Upper lobe of right lung (tissue), 1 donor: ENCODE measurements around the gene SLC35A5. TPM values are rescaled to one million over a fixed set of nuclear protein-coding genes. Genes with fewer than 3 reads are reported as not detected.

Experiments used
- ATAC-seq: fragments of 200-7000 bp; cut with Tn5 transposase; one replicate; pipeline ENCODE4 v1.9.1; 2020; ENCODE audit warnings: mild to moderate bottlenecking, moderate library complexity
- DNase-seq: peaks from one replicate; pipeline ENCODE4 v3.0.0-alpha.2; 2020
- H3K27ac ChIP-seq: fragments of 200-600 bp; one replicate; pipeline ENCODE4 v1.8.0; 2022
- H3K27me3 ChIP-seq: fragments of 200-600 bp; one replicate; pipeline ENCODE4 v1.8.0; 2022; ENCODE audit warnings: mild to moderate bottlenecking
- H3K36me3 ChIP-seq: fragments of 200-600 bp; one replicate; pipeline ENCODE4 v1.8.0; 2022
- H3K4me1 ChIP-seq: fragments of 200-600 bp; one replicate; pipeline ENCODE4 v1.8.0; 2022
- H3K4me3 ChIP-seq: fragments of 200-600 bp; one replicate; pipeline ENCODE4 v1.8.0; 2022; ENCODE audit warnings: mild to moderate bottlenecking
- H3K9me3 ChIP-seq: fragments of 200-600 bp; one replicate; pipeline ENCODE4 v1.8.0; 2022
- intact Hi-C: fragments of 100-400 bp; cut with DNase I; formaldehyde crosslinking; loops from one replicate; pipeline ENCODE4 v1.11.0; 2022
- total RNA-seq: library from RNA; stranded (reverse); fragmentation: NEBNext Ultra II Directional; extraction: Animal tissue kit (Norgen Biotek cat#: 25700); gene quantifications from one replicate; pipeline ENCODE4 v1.2.1, GENCODE V29; 2021
- TF ChIP-seq, protein P1 (sequence below): fragments of 200-600 bp; IDR thresholded peaks from one replicate; pipeline ENCODE4 v1.8.0; 2022; ENCODE audit warnings: antibody characterized with exemption
- donor health status: DM: no; HTN: yes; CAD: no; lungs with severe emphysema.

Gene SLC35A5
- total RNA-seq, 1 donor from 2014 or later = 40.5 TPM

DNA sequence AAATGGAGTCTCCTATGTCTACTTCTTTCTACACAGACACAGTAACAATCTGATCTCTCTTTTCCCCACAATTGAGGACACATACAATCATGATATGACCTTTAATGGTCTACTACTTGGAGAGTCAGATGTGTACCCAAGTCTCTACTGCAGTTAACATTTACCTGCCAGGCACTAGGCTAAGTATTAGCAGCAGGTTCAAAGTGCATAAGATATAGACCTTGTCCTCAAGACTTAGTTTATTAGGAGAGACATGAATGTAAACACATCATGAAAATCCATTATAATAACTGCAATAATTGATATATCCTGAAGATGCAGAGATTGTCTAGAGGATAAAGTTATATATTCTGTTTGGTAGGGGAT is 3.1 kb downstream of the SLC35A5 start:
- H3K4me1 ChIP-seq = peaks cover 17% of the 10 kb centered on the region
- H3K9me3 ChIP-seq = no peaks in the 10 kb centered on the region
- TF ChIP-seq, protein P1, sequence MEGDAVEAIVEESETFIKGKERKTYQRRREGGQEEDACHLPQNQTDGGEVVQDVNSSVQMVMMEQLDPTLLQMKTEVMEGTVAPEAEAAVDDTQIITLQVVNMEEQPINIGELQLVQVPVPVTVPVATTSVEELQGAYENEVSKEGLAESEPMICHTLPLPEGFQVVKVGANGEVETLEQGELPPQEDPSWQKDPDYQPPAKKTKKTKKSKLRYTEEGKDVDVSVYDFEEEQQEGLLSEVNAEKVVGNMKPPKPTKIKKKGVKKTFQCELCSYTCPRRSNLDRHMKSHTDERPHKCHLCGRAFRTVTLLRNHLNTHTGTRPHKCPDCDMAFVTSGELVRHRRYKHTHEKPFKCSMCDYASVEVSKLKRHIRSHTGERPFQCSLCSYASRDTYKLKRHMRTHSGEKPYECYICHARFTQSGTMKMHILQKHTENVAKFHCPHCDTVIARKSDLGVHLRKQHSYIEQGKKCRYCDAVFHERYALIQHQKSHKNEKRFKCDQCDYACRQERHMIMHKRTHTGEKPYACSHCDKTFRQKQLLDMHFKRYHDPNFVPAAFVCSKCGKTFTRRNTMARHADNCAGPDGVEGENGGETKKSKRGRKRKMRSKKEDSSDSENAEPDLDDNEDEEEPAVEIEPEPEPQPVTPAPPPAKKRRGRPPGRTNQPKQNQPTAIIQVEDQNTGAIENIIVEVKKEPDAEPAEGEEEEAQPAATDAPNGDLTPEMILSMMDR = no peak
- H3K27ac ChIP-seq = no peak overlapping the region
- ATAC-seq (no peak), DNase-seq (no peak)
- H3K4me3 ChIP-seq = no peak overlapping the region
- H3K36me3 ChIP-seq = peaks cover 24% of the 10 kb centered on the region
- H3K27me3 ChIP-seq = no peaks in the 10 kb centered on the region
- intact Hi-C loops = no loop called here

GRCh38 chr3:112568642-112569041 is 6.8 kb downstream of the SLC35A5 start:
- H3K9me3 ChIP-seq = no peaks in the 10 kb centered on the region
- TF ChIP-seq, protein P1 = no peak
- no peak for DNase-seq
- no peak for ATAC-seq
- no peak overlapping the region for H3K27ac ChIP-seq
- no peaks in the 10 kb centered on the region for H3K27me3 ChIP-seq
- H3K4me1 ChIP-seq = peaks cover 2% of the 10 kb centered on the region
- H3K36me3 ChIP-seq = peaks cover 56% of the 10 kb centered on the region
- no peak overlapping the region for H3K4me3 ChIP-seq
- intact Hi-C loops = no loop called here

GRCh38 chr3:112569265-112569664 is 7.4 kb downstream of the SLC35A5 start:
- no peak for ATAC-seq
- DNase-seq = no peak
- Histone ChIP-seq H3K9me3 (no peaks in the 10 kb centered on the region), H3K27ac (no peak overlapping the region), H3K4me1 (no peaks in the 10 kb centered on the region), H3K27me3 (no peaks in the 10 kb centered on the region), H3K4me3 (no peak overlapping the region), H3K36me3 (peaks cover 60% of the 10 kb centered on the region)
- TF ChIP-seq, protein P1 = no peak
- intact Hi-C loops = no loop called here

- DNase-seq = no peak
Observed at GRCh38 chr3:112572701-112573100, 10.9 kb downstream of the SLC35A5 start.

DNA sequence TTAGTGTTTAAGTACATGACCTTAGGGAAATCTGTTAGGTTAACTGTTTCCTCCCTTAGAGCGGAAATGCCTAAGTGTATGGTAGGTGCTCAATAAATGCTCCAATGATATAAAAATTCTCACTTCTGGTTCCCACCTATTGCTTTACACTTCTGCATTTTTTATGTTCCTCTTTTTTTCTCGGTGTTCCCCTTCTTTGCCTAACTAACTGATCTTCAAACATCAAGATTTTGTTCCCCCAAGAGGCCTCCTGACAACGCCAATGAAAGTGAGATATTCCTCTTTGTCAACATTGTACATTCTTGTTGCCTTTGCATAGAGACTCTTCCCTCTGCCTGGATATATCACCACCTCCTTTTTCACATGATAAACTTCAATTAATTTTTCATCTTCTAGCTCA is 17.4 kb downstream of the SLC35A5 start:
- intact Hi-C loops = no loop called here
- Histone ChIP-seq H3K27me3 (no peaks in the 10 kb centered on the region), H3K4me1 (no peaks in the 10 kb centered on the region), H3K9me3 (no peaks in the 10 kb centered on the region), H3K27ac (no peak overlapping the region), H3K36me3 (peaks cover 31% of the 10 kb centered on the region), H3K4me3 (no peak overlapping the region)
- DNase-seq (no peak), ATAC-seq (peak; percentile 55)
- TF ChIP-seq, protein P1 = no peak

More at GRCh38 chr3:112572701-112573100, 10.9 kb downstream of the SLC35A5 start:
- Histone ChIP-seq H3K4me3 (no peak overlapping the region), H3K27me3 (no peaks in the 10 kb centered on the region), H3K9me3 (no peaks in the 10 kb centered on the region), H3K4me1 (no peaks in the 10 kb centered on the region), H3K27ac (no peak overlapping the region), H3K36me3 (peaks cover 57% of the 10 kb centered on the region)
- intact Hi-C loops = no loop called here
- ATAC-seq = peak; percentile 43
- TF ChIP-seq, protein P1 = no peak

GRCh38 chr3:112579697-112580096 is 17.9 kb downstream of the SLC35A5 start:
- H3K4me3 ChIP-seq = no peak overlapping the region
- ATAC-seq = no peak
- no peak overlapping the region for H3K27ac ChIP-seq
- H3K4me1 ChIP-seq = no peaks in the 10 kb centered on the region
- peaks cover 35% of the 10 kb centered on the region for H3K36me3 ChIP-seq
- intact Hi-C loops = no loop called here
- DNase-seq = no peak
- TF ChIP-seq, protein P1 = no peak
- no peaks in the 10 kb centered on the region for H3K27me3 ChIP-seq
- no peaks in the 10 kb centered on the region for H3K9me3 ChIP-seq
